ENCODE results near the gene PLCL1. TPM values are rescaled to one million over a fixed set of nuclear protein-coding genes. Genes with fewer than 3 reads are reported as not detected.

PLCL1 gene
- total RNA-seq, 4 donors from 2014 or later = 6.6 to 10.0 (median 7.9) TPM

- DNase-seq (ENCODE audit: low spot score in 2 of 2) = no peak
- H3K27ac ChIP-seq = no peak overlapping the region
- H3K9me3 ChIP-seq = peaks cover 0 to 14% (median 5%) of the 10 kb centered on the region in 4 donors
- no peaks in the 10 kb centered on the region for H3K4me1 ChIP-seq
- 87 to 91% methylated on average over 12 of the region's 12 CpGs for WGBS, 2 donors
- H3K27me3 ChIP-seq = no peaks in the 10 kb centered on the region
- no peak overlapping the region for H3K4me3 ChIP-seq
- no peaks in the 10 kb centered on the region for H3K36me3 ChIP-seq
- TF ChIP-seq CTCF (IDR thresholded peaks at IDR 0.05) (no peak), POLR2A (IDR thresholded peaks at IDR 0.05) (no peak), EP300 (IDR thresholded peaks at IDR 0.05) (no peak)
Observed at GRCh38 chr2:198004921-198005829, 200.8 kb downstream of the PLCL1 start.

GRCh38 chr2:198006733-198007132, 202.3 kb downstream of the PLCL1 start:
- Histone ChIP-seq H3K27ac (no peak overlapping the region), H3K27me3 (no peaks in the 10 kb centered on the region), H3K36me3 (no peaks in the 10 kb centered on the region), H3K9me3 (peaks cover 0 to 22% (median 5%) of the 10 kb centered on the region in 4 donors), H3K4me1 (no peaks in the 10 kb centered on the region), H3K4me3 (no peak overlapping the region)
- no peak for DNase-seq (ENCODE audit: low spot score in 2 of 2)
- TF ChIP-seq EP300 (IDR thresholded peaks at IDR 0.05) (no peak), CTCF (IDR thresholded peaks at IDR 0.05) (no peak), POLR2A (IDR thresholded peaks at IDR 0.05) (no peak)
- 90 to 100% methylated on average over 1 of the region's 1 CpG for WGBS, 2 donors

GRCh38 chr2:198008230-198008629, 203.8 kb downstream of the PLCL1 start:
- TF ChIP-seq POLR2A (IDR thresholded peaks at IDR 0.05) (no peak), EP300 (IDR thresholded peaks at IDR 0.05) (no peak), CTCF (IDR thresholded peaks at IDR 0.05) (no peak)
- WGBS, 2 donors = 93 to 94% methylated on average over 3 of the region's 3 CpGs
- Histone ChIP-seq H3K9me3 (peaks cover 0 to 27% (median 8%) of the 10 kb centered on the region in 4 donors), H3K4me3 (no peak overlapping the region), H3K36me3 (no peaks in the 10 kb centered on the region), H3K27me3 (no peaks in the 10 kb centered on the region), H3K27ac (no peak overlapping the region), H3K4me1 (no peaks in the 10 kb centered on the region)
- no peak for DNase-seq (ENCODE audit: low spot score in 2 of 2)

DNA sequence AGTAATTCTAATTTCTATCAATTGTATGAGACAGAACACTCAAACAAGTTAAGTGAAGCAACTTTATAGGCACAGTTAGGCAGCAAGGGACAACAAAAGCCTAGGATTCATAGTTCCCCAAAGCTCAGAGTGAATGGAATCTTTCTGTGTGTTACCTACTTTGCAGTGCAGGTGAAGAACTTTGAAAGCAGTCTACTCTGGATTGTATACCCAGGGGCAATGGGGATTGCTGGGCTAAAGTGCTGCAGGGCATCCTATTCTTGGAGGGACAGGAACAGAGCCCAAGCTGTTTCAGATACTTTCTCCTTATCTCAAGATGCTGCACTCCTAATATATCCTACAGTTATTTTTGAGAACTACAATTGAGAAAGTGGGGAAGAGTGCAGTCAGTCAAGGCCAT, 207.6 kb downstream of the PLCL1 start:
- no peaks in the 10 kb centered on the region for H3K4me1 ChIP-seq
- H3K36me3 ChIP-seq = no peaks in the 10 kb centered on the region
- no peak overlapping the region for H3K27ac ChIP-seq
- no peak for TF ChIP-seq POLR2A (IDR thresholded peaks at IDR 0.05)
- TF ChIP-seq CTCF (IDR thresholded peaks at IDR 0.05) = no peak
- TF ChIP-seq EP300 (IDR thresholded peaks at IDR 0.05) = no peak
- no peak overlapping the region for H3K4me3 ChIP-seq
- no peak for DNase-seq (ENCODE audit: low spot score in 2 of 2)
- H3K9me3 ChIP-seq = peaks cover 0 to 27% (median 8%) of the 10 kb centered on the region in 4 donors
- no peaks in the 10 kb centered on the region for H3K27me3 ChIP-seq

GRCh38 chr2:198016243-198016642, 211.8 kb downstream of the PLCL1 start:
- Histone ChIP-seq H3K36me3 (no peaks in the 10 kb centered on the region), H3K27ac (no peak overlapping the region), H3K27me3 (no peaks in the 10 kb centered on the region), H3K9me3 (peaks cover 0 to 12% (median 3%) of the 10 kb centered on the region in 4 donors), H3K4me1 (no peaks in the 10 kb centered on the region), H3K4me3 (no peak overlapping the region)
- no peak for TF ChIP-seq CTCF (IDR thresholded peaks at IDR 0.05)
- TF ChIP-seq POLR2A (IDR thresholded peaks at IDR 0.05) = no peak
- no peak for TF ChIP-seq EP300 (IDR thresholded peaks at IDR 0.05)
- WGBS, 2 donors = 51 to 60% methylated on average over 4 of the region's 4 CpGs
- no peak for DNase-seq (ENCODE audit: low spot score in 2 of 2)
